HCT116 (cell line): ENCODE measurements around the gene ARFGAP3. TPM values are rescaled to one million over a fixed set of nuclear protein-coding genes. Genes with fewer than 3 reads are reported as not detected.
A peak's percentile ranks its signal among the peaks of the same experiment; 100 is the strongest.

Source experiments
- ATAC-seq: fragments of 200-7000 bp; cut with Tn5 transposase; 2 replicates; pipeline ENCODE4 v1.9.1; 2020; ENCODE audit warnings: mild to moderate bottlenecking, moderate library complexity
- BruUV-seq: library from RNA; stranded (reverse); fragments of 400-500 nt; replicated peaks from 2 replicates; lab custom pipeline; 2021; lab: Mats Ljungman, UMichigan
- CTCF ChIA-PET: fragments of 300-600 bp; sonication (Branson Sonifier 250); formaldehyde crosslinking; loops from one replicate; lab custom pipeline; 2021; ENCODE audit warnings: antibody characterized with exemption; lab: Charles Lee
- POLR2A ChIA-PET: fragments of 300-600, 350-600 bp; sonication (Branson Sonifier 250); formaldehyde crosslinking; loops from one replicate; lab custom pipeline; 2021; ENCODE audit warnings: antibody characterized with exemption; lab: Charles Lee
- RAD21 ChIA-PET, 2 experiments: fragments of 300-600 bp; sonication (Branson Sonifier 250); formaldehyde crosslinking; loops; one replicate each; lab custom pipeline; 2023; ENCODE audit warnings: low total read pairs in 2 of 2; ENCODE audit not compliant: uncharacterized antibody in 2 of 2, unreplicated experiment in 2 of 2, low non-redundant PET in 1 of 2; lab: Charles Lee
- DNase-seq: peaks from one replicate; pipeline ENCODE4 v3.0.0-alpha.2; 2010; ENCODE audit warnings: low read depth, low spot score
- H2AFZ ChIP-seq: fragments of 200-600 bp; shearing (Covaris generic), sonication (generic); 2 replicates; pipeline ENCODE4 v1.6.1; 2017; ENCODE audit warnings: low read depth, mixed run types, mixed read lengths, antibody characterized with exemption, low read length; ENCODE audit not compliant: poor library complexity, severe bottlenecking
- H3K27ac ChIP-seq: 2 replicates; pipeline ENCODE4 v1.5.1; 2012; ENCODE audit warnings: low read depth, low read length
- H3K27me3 ChIP-seq: fragments of 200-600 bp; sonication (generic); 2 replicates; pipeline ENCODE4 v1.6.1; 2016; ENCODE audit warnings: mixed run types, low read length, mixed read lengths; ENCODE audit not compliant: insufficient read depth
- H3K36me3 ChIP-seq, 2 experiments: fragments of 200-500 bp in 1 of 2; fragments of 200-600 bp in 1 of 2; sonication (Bioruptor generic) in 1 of 2; sonication (generic) in 1 of 2; 2 replicates each; pipeline versions ENCODE4 v1.5.1 to v1.6.1; 2014 to 2016; ENCODE audit warnings: low read length in 2 of 2, inconsistent platforms in 1 of 2, mixed read lengths in 1 of 2, mixed run types in 1 of 2; ENCODE audit not compliant: insufficient read depth in 2 of 2, control insufficient read depth in 1 of 2
- H3K4me1 ChIP-seq, 2 experiments: fragments of 200-600 bp in 1 of 2; sonication (generic) in 1 of 2; 2 replicates each; pipeline versions ENCODE4 v1.5.1 to v1.6.1; 2012 to 2017; ENCODE audit warnings: low read length in 2 of 2, inconsistent platforms in 1 of 2, mild to moderate bottlenecking in 1 of 2, mixed read lengths in 1 of 2, mixed run types in 1 of 2, moderate library complexity in 1 of 2; ENCODE audit not compliant: insufficient read depth in 2 of 2, control insufficient read depth in 1 of 2
- H3K4me2 ChIP-seq: fragments of 200-600 bp; sonication (generic); 2 replicates; pipeline ENCODE4 v1.6.1; 2017; ENCODE audit warnings: mixed run types, low read length, mixed read lengths
- H3K4me3 ChIP-seq, 2 experiments: fragments of 200-600 bp in 1 of 2; sonication (generic) in 1 of 2; replicated peaks in 1 of 2; 2 replicates each; pipeline ENCODE4 v1.5.1; 2011 to 2016; ENCODE audit warnings: low read length in 2 of 2, control low read depth in 1 of 2, low read depth in 1 of 2, mild to moderate bottlenecking in 1 of 2, mixed read lengths in 1 of 2, mixed run types in 1 of 2
- H3K79me2 ChIP-seq: fragments of 200-600 bp; sonication (generic); 2 replicates; pipeline ENCODE4 v1.6.1; 2017; ENCODE audit warnings: mild to moderate bottlenecking, mixed run types, low read length, moderate library complexity, mixed read lengths; ENCODE audit not compliant: insufficient read depth
- H3K9ac ChIP-seq: fragments of 200-600 bp; sonication (generic); 2 replicates; pipeline ENCODE4 v1.6.1; 2016; ENCODE audit warnings: low read length, mixed read lengths
- H3K9me2 ChIP-seq: fragments of 200-600 bp; sonication (generic), shearing (Covaris generic); 2 replicates; pipeline ENCODE4 v1.6.1; 2017; ENCODE audit warnings: mixed run types, mild to moderate bottlenecking, moderate library complexity; ENCODE audit not compliant: insufficient read depth
- H3K9me3 ChIP-seq, 2 experiments: fragments of 200-500 bp in 1 of 2; fragments of 200-600 bp in 1 of 2; sonication (Bioruptor generic) in 1 of 2; sonication (generic) in 1 of 2; 2 replicates each; pipeline ENCODE4 v1.6.1; 2014 to 2017; ENCODE audit warnings: low read length in 2 of 2, mixed read lengths in 2 of 2, inconsistent platforms in 1 of 2, low read depth in 1 of 2, mild to moderate bottlenecking in 1 of 2, mixed run types in 1 of 2, moderate library complexity in 1 of 2; ENCODE audit not compliant: control insufficient read depth in 1 of 2, insufficient read depth in 1 of 2
- H4K20me1 ChIP-seq: fragments of 200-600 bp; sonication (generic), shearing (Covaris generic); 2 replicates; pipeline ENCODE4 v1.6.1; 2017; ENCODE audit warnings: mixed run types, mild to moderate bottlenecking, moderate library complexity; ENCODE audit not compliant: insufficient read depth
- EGR1 ChIP-seq: IDR thresholded peaks from 2 replicates; pipeline ENCODE4 v1.6.1; 2012; ENCODE audit warnings: low read depth
- TCF7L2 ChIP-seq: IDR thresholded peaks from 2 replicates; pipeline ENCODE4 v1.7.0; 2011; ENCODE audit warnings: borderline replicate concordance, inconsistent platforms; ENCODE audit not compliant: insufficient read depth, insufficient read length; ENCODE audit errors: extremely low read depth
- intact Hi-C: fragments of 100-400 bp; cut with micrococcal nuclease; formaldehyde crosslinking; loops from 2 replicates; pipeline ENCODE4 v1.10.0; 2022
- total RNA-seq: library from RNA; stranded (reverse); gene quantifications from one replicate; pipeline ENCODE4 v1.2.1, GENCODE V29; 2021; ENCODE audit not compliant: unreplicated experiment
- TF ChIP-seq, protein P1 (sequence below): IDR thresholded peaks from 2 replicates; pipeline ENCODE4 v1.6.1; 2012; ENCODE audit warnings: low read depth

ARFGAP3 gene
- total RNA-seq, 1 experiment from 2014 or later = 15.4 TPM

DNA sequence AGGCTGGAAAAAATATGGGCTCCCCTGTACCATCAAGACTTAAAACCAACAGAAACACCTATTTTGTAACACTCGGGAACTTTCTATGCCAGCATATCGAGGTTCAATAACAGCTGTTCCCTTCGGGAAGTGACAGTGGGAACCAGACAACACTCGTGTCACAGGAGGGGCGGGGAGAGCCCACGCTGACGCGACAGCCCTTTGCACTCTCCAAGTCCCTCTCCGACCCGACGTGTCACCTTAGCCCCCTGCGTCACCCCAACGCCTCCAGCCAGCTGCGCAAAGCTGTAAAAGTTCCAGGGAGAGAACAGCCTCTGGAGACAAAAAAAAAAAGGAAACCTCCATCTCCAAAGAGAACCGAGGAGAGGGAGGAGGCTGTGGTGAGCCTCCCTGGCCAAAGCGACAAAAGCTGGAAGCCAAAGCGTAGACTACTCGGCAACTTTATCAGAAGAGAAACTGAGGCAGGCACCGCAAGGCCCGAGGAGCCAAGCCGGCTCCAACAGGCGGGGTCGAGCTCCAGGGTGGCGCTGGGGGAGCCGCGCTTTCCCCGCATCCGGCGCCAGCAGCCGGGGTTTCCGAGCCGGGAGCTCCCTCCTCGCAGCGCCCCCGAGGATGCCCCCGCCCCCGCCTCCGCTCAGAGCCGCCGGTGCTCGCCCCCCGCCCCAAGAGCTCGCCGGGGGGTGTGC is 751 bp downstream of the ARFGAP3 start:
- TF ChIP-seq EGR1 (no peak), TCF7L2 (no peak)
- TF ChIP-seq, protein P1, sequence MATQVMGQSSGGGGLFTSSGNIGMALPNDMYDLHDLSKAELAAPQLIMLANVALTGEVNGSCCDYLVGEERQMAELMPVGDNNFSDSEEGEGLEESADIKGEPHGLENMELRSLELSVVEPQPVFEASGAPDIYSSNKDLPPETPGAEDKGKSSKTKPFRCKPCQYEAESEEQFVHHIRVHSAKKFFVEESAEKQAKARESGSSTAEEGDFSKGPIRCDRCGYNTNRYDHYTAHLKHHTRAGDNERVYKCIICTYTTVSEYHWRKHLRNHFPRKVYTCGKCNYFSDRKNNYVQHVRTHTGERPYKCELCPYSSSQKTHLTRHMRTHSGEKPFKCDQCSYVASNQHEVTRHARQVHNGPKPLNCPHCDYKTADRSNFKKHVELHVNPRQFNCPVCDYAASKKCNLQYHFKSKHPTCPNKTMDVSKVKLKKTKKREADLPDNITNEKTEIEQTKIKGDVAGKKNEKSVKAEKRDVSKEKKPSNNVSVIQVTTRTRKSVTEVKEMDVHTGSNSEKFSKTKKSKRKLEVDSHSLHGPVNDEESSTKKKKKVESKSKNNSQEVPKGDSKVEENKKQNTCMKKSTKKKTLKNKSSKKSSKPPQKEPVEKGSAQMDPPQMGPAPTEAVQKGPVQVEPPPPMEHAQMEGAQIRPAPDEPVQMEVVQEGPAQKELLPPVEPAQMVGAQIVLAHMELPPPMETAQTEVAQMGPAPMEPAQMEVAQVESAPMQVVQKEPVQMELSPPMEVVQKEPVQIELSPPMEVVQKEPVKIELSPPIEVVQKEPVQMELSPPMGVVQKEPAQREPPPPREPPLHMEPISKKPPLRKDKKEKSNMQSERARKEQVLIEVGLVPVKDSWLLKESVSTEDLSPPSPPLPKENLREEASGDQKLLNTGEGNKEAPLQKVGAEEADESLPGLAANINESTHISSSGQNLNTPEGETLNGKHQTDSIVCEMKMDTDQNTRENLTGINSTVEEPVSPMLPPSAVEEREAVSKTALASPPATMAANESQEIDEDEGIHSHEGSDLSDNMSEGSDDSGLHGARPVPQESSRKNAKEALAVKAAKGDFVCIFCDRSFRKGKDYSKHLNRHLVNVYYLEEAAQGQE = no peak
- Histone ChIP-seq H4K20me1 (no peaks in the 10 kb centered on the region), H3K4me2 (peak overlapping the region; percentile 92), H3K9me3 (no peaks in the 10 kb centered on the region), H3K4me3 (peak overlapping the region; percentile 69 to 83), H3K79me2 (peaks cover 5% of the 10 kb centered on the region; the same call in 1 of the 2 replicates), H2AFZ (no peak overlapping the region), H3K9me2 (no peaks in the 10 kb centered on the region), H3K27me3 (no peaks in the 10 kb centered on the region), H3K36me3 (no peaks in the 10 kb centered on the region), H3K4me1 (peaks cover 7 to 12% of the 10 kb centered on the region in 2 experiments), H3K9ac (peak overlapping the region; percentile 73), H3K27ac (peak overlapping the region; percentile 71)
- ChIA-PET CTCF (interaction anchor here (1.4 to 1.8 kb wide), 2 partner anchors 11 to 12 kb away, joined by 4 to 6 read pairs; no protein-coding TSS in a partner anchor), POLR2A (interaction anchor here (1.7 to 3.7 kb wide), 2 partner anchors 11 to 241 kb away, joined by 6 to 12 read pairs; partner anchors contain the start of gene POLDIP3), RAD21 (interaction anchor here in 1 of 2 experiments (0.7 to 1.3 kb wide), 2 partner anchors 11 to 207 kb away, joined by 3 to 6 read pairs; no protein-coding TSS in a partner anchor)
- intact Hi-C loops = no loop called here
- no TSS peak for BruUV-seq
- DNase-seq (no peak), ATAC-seq (peak; percentile 26)
